HCEC 1CT (cell line): ENCODE results near the gene MS4A12.
"Not testable (repeated sequence)": the region's sequence is repeated elsewhere in the genome, so short reads cannot be mapped to it uniquely, and the experiment has no call there.

Source experiments
- DNase-seq: peaks from one replicate; pipeline ENCODE4 v3.0.0-alpha.2; 2017

Gene MS4A12, protein sequence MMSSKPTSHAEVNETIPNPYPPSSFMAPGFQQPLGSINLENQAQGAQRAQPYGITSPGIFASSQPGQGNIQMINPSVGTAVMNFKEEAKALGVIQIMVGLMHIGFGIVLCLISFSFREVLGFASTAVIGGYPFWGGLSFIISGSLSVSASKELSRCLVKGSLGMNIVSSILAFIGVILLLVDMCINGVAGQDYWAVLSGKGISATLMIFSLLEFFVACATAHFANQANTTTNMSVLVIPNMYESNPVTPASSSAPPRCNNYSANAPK

GRCh38 chr11:60492488-60493009, at the start of gene MS4A12:
MS4A12 (plus strand) TSS chr11:60492778; CDS start chr11:60497319, 4,541 bp downstream.
- no peak for DNase-seq

DNA sequence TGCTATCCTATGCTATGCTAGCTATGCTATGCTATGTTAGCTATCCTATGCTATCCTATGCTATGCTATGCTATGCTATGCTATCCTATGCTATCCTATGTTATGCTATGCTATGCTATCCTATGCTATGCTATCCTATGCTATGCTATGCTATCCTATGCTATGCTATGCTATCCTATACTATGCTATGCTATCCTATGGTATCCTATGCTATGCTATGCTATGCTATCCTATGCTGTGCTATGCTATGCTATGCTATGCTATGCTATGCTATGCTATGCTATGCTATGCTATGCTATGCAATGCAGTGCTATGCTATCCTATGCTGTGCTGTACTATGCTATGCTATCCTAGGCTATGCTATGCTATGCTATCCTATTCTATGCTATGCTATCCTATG, 45.5 kb upstream of the MS4A12 start:
- DNase-seq = no peak

DNA sequence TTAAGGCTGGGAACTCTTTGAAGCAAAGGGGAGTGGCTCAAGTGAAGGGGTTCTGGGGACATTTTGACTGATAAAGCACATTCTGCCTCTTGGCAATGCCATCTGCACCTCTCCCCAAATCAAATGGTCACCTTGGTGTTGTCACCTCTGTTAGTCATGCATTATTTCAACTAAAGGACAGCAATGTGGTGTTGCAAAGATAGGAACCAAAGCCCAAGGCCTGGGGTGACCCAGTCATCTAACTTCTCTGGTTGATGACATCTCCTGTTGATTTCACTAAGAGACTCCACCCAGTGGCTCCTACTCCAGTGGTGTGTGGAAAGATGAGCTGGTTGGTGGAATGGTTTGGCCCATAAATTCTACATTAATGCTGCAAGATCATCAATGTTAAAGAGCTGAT, 44.7 kb upstream of the MS4A12 start:
- DNase-seq = no peak

DNA sequence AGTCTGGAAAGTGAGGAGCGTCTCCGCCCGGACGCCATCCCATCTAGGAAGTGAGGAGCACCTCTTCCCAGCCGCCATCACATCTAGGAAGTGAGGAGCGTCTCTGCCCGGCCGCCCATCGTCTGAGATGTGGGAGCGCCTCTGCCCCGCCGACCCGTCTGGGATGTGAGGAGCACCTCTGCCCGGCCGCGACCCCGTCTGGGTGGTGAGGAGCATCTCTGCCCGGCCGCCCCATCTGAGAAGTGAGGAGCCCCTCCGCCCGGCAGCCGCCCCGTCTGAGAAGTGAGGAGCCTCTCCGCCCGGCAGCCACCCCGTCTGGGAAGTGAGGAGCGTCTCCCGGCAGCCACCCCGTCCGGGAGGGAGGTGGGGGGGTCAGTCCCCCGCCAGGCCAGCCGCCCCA, 41.4 kb upstream of the MS4A12 start:
- DNase-seq = not testable (repeated sequence)

- DNase-seq = no peak
Measured at GRCh38 chr11:60454212-60454611, 38.4 kb upstream of the MS4A12 start.

- DNase-seq = no peak
Measured at GRCh38 chr11:60455531-60456042, 37.0 kb upstream of the MS4A12 start, which contains the start of gene MS4A1. MS4A1 (plus strand) TSS chr11:60455847; CDS start chr11:60462375, 6,528 bp downstream.

- no peak for DNase-seq
Measured at GRCh38 chr11:60457576-60457975, 35.0 kb upstream of the MS4A12 start.

DNA sequence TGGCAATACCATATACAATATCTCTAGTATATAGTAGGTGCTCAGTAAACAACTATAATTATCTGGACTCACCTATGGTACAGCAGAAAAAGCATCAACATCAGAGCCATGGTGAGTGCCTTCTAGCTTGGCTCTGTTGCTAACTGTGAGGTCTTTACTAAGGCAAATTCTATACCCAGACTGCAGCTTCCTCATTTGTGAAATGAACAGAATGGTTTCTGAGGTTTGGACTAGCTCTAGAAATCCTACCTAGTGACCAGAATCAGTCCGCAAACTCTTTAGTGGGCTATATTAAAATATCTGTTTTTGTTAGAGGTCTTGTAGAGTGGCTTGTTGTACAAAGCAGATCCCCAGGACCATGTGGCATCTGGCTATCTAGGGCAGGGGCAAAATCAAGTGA, 33.2 kb upstream of the MS4A12 start:
- DNase-seq = no peak

DNA sequence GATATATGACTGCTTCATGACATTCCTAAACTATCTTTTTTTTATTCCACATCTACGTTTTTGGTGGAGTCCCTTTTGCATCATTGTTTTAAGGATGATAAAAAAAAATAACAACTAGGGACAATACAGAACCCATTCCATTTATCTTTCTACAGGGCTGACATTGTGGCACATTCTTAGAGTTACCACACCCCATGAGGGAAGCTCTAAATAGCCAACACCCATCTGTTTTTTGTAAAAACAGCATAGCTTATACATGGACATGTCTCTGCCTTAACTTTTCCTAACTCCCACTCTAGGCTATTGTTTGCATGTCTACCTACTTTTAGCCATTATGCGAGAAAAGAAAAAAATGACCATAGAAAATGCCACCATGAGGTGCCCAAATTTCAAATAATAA, 23.7 kb upstream of the MS4A12 start:
- no peak for DNase-seq

DNA sequence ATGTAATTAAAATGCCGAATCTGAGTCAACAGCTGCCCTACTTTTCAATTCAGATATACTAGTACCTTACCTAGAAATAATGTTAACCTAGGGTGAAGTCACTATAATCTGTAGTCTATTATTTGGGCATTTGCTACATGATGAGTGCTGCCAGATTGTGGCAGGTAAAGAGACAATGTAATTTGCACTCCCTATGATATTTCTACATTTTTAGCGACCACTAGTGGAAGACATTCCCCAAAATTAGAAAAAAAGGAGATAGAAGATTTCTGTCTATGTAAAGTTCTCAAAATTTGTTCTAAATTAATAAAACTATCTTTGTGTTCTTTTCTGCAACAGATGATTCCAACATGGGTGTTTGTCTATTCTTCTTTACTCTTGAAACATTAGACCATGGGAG, 22.9 kb upstream of the MS4A12 start:
- DNase-seq = no peak

GRCh38 chr11:60477035-60477445, 15.5 kb upstream of the MS4A12 start:
- no peak for DNase-seq

GRCh38 chr11:60482361-60482760, 10.2 kb upstream of the MS4A12 start:
- no peak for DNase-seq

GRCh38 chr11:60485987-60486386, 6.6 kb upstream of the MS4A12 start:
- no peak for DNase-seq

GRCh38 chr11:60493454-60493853, 876 bp downstream of the MS4A12 start:
- DNase-seq = no peak

DNA sequence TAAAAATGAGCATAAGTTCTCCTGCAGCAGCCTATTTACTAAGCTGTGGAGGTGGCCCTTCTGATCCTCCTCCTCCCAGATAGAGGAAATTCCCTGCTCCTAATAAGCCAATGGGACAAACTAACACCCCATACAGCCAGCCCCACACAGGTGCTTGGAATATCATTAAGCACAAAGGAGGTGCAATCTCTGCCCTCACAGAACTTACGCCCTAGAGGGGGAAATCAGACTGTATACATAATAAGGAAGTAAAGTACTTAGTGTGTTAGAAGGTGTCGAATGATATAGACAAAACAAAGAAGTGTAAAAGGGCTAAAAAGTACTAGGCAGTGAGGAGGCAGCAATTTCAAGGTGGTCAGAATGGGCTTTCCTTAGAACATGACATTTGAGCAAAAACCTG, 5.8 kb downstream of the MS4A12 start:
- no peak for DNase-seq

DNA sequence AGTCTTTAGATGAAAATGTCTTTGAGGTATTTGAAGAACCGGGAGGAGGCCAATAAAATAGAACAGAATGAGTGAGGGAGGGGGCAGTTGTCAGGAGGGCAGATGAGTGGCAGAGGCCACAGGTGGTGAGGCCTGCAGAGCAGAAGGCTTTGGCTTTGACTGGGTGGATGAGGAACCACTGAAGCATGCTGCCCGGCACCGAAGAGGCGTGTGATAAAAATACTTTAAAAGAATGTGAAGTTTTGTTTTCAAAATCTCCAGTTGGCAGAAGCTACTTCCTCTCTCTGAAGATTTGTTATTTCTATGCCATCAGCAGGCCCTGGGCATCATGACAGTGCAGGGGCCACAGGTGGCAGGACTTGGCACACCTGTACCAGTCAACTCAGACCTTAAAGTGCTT, 6.3 kb downstream of the MS4A12 start:
- DNase-seq = no peak

- DNase-seq = no peak
Measured at GRCh38 chr11:60500276-60500910, 7.8 kb downstream of the MS4A12 start.

DNA sequence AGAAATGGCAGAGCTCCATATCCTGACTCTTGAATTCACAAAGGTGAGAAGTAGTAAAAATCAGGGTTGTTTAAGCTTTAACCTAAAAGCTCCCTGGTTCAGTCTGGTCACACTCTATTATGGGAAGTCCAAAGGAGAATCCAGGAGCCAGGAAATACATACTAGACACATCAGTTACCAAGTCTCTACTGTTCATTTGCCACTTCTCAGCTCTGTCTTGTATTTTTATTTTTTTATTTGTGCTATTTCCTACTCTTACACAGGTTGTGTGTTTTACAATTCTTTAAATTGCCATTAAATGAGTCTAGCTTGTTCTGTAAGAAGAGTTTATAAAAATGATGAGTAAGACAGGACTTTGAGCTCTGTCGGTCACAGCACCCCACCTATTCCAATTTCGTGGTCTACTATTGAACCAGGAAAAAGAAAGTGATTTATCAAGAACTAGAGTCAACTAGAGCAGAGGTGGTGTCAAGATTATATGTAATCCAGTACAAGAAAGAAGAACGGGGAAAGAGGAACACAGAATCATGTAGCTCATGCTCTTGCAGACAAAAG, 9.7 kb downstream of the MS4A12 start:
- no peak for DNase-seq

DNA sequence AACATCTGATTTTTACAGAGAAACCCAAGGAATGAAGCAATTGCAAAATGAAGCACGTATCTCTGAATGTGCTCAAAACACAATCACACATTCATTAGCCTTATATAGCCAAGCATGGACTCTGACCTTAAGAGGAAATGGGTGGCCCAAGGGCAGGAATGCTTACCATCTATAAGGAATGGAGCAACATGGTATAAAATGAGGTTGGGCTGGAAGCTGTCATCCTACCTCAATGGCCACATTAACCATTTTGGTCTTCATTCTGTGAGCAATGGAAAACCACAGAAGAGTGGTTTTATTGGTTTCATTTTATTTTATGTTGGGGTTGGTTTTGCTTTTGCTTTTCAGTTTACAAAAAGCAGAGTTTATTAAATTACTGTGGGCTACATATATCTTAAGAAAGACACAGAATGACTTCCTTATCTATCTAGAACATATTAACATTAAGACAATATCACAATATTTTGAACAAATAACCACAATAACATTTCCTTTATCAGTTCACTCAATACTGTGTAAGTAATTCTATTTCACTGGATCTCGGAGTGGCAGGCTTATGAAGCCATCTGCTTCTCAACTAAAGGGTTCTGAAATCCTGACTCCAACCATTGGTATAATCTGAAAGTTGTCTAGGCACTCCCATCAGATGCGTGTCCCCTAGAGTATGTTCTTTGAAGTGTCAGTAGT, 11.8 kb downstream of the MS4A12 start:
- DNase-seq = no peak

GRCh38 chr11:60509609-60510008, 17.0 kb downstream of the MS4A12 start:
- DNase-seq = not testable (repeated sequence)

DNA sequence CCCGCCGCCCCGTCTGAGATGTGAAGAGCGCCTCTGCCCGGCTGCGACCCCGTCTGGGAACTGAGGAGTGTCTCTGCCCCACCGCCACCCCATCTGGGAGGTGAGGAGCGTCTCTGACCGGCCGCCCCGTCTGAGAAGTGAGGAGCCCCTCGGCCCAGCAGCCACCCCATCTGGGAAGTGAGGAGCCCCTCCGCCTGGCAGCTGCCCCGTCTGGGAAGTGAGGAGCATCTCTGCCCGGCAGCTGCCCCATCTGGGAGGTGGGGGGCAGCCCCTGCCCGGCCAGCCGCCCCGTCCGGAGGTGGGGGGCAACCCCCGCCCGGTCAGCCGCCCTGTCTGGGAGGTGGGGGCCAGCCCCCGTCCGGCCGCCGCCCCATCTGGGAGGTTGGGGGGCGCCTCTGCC, 17.6 kb downstream of the MS4A12 start:
- DNase-seq = not testable (repeated sequence)

DNA sequence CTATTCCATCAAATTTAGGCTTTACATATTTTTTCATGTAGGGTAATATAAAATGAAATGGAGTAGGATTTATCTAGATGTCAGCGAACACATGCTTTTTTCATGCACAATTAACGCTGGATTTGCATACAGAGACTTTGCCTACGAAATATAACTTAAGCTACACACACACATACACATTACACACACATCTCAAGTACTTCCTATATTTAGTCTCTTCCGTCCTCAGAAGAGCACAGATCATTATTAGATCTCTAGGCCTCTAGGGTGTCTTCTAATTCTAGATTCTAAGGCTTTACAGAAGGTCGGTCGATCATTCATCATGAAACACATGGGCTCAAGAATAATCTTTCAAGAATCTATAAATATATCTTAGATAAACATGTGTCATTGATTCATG, 18.8 kb downstream of the MS4A12 start:
- no peak for DNase-seq

- no peak for DNase-seq
Measured at GRCh38 chr11:60512651-60513225, 20.2 kb downstream of the MS4A12 start.
